DMS153 treated with DMSO at 0.1 percent for 48 hours (cell line): ENCODE results near the gene DNTT.

Experiments
- DNase-seq: peaks from one replicate; lab custom pipeline; 2025; ENCODE audit not compliant: unreplicated experiment; lab: John Stamatoyannopoulos, UW

Gene DNTT

GRCh38 chr10:96275685-96276418, 28.4 kb upstream of the DNTT start:
- DNase-seq, result no peak

- no peak for DNase-seq
These were observed 27.8 kb upstream of the DNTT start for GRCh38 chr10:96276426-96276825.

GRCh38 chr10:96276831-96277230, 27.4 kb upstream of the DNTT start:
- no peak for DNase-seq

DNA sequence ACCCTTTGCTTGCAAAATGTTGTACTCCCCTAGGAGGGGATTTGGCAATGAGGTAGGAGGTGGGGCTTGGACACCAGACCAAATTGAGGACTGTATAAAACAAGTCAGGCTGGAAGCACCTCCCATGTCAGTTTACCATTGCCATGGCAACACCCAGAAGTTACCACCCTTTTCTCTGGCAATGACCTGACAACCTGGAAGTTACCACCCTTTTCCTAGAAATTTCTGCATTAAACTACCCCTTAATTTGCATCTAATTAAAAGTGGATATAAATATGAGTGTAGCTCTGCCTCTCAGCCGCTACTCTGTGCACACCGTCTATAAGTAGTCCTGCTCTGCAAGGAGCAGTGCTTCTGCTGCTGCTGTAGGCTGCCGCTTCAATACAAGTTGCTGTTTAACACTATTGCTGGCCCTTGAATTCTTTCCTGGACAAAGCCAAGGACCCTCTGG, 25.0 kb upstream of the DNTT start:
- no peak for DNase-seq

GRCh38 chr10:96280859-96281258, 23.4 kb upstream of the DNTT start:
- DNase-seq, result no peak

DNA sequence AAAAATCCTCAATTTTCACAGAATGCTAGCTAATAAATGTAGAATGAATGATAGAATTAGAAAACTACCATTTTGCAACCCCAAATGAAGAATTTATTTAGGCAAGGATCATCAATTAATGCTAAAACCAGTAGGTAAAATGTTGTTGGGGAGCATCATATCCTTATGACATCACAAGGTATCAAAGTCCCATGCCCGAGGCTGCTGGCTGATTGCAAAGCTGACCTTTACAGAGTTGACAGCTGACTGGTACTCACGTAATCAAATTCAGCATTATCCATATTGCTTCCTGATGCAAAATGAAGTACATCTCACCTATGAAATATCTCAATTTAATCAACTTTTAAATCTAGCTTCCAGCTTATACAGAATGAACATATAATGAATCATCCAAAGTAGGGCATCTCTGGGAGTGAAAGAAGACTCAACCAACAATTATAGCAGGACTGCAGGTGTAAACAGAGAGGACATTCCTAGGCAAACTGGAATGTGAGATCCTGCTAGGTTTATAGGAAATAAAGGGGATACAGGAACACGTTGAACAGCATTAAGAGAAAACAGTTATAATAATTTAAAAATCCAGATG, 22.7 kb upstream of the DNTT start:
- DNase-seq, result no peak

DNA sequence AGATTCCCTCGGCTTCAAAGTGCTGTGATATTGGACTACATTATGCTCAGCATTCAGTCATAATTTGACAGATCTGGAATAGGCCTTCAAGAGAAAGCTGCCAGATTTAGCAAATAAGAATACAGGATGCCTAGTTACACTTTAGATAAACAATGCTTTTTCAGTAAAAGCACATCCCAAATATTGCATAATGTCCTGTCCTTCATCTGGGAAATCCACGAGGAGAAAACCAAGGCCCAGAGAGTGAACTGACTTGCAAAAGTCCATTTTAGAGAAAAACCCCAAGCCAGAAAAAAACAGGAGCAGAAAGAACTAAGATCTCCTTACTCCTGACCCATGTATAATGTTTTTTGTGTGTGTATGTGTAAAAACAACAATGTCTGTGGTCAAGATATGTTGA, 20.9 kb upstream of the DNTT start:
- DNase-seq, result no peak

DNA sequence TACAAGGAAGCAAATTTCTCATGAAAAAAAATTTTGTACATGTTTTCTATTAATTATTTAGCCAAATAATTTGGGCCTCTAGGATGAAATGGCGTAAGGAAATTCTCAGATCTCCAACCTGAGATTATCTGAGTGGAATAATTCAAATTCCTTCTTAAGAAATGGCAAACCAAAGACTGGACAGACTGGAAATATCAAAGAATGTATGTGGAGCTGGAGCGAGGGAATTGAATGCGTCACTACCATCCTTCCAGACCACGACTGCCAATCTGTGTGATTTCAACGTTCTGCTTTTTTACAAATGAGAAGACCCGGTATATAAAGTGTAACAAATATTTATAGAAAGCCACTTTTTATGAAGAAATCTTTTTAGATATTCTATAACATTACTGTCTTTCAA, 20.5 kb upstream of the DNTT start:
- DNase-seq, result no peak

- DNase-seq, result no peak
These were observed 18.9 kb upstream of the DNTT start for GRCh38 chr10:96285331-96285752.

- DNase-seq, result peak; percentile 2
These were observed 16.7 kb upstream of the DNTT start for GRCh38 chr10:96287392-96288105.

DNA sequence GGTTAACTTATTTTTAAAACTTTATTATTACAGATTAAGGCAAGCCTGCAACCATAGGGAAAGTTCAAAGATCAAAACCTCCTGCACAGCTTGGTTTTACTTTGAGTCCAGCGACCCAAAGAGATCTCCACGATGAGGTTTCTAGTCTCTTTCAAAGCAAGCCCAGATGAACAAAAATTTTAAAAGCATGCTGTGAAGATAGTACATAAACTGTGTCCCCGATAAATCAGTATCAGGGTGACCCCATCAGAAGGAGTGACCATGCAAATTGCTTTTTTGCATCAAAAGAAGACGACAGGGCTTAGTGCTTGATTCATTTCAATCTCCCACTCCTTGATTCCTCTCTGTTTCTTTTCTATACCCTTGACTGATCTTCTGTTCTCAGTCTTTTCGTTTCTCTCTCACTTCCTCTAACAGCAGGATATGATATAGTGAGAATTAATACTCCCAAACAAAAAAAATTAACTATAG, 16.0 kb upstream of the DNTT start:
- DNase-seq, result no peak

DNA sequence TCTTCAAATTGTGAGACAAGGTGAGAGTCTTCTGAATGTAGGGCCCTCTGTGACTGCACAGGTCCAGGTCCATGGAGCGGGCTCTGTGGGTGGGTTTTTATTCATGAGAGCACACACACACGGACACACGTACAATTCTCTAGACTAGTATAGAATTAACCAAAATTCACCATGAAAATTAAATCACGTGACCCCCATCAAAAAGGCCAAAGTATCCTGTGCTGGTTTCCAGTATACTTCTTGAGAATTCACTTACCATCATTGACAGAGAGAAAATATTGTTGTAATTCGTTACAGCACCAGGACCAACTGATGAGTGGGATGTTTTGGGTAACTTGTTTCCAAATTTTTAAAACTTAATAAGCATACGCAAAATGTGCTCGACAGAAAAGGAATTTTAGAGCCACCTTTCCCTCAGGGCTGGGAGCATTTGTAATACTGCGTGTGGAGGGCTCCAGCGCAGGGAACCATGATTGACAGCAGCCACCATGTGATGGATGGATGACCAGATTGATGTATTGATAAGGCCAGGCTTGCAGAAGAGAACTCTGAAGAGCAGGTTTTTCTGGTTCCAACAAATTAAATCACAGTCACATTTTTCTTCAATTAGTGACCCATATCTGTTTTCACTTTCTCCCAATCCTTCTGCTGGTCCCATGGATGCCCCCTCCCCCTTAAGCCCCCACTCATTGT, 14.9 kb upstream of the DNTT start:
- DNase-seq, result no peak

DNA sequence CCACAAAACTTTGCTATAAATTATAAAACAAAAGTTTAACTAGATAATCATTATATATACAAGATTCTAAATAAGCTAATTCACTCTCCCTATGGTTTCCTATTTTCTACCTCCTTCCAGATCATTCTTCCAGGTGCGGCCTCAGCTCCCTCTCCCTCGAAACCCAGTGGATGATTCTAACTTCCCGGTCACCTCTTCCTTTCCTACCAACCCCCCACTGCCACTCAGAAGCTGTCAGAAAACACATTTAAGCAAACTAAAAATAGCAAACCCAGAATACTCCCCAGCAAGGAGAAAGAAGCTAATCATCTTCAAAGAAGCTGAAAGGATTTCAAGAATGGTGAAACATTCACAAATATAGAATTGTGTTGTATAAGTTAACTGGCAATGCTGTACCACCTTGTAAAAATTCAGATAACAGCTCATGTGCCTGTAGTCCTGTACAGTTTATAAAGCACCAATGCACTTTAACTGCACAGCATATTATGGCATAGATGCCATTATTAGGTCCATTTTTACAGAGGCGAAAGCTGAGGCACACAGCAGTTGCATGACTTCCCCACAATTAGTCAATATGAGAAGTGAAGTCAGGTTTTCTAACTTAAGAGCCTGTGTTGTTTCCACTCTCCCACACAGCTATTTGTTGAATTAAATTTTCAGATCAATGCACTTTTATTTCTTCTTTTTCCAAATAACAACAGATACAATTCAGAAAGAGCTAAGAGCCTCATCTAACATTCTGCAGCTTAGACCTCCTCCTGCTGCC, 13.7 kb upstream of the DNTT start:
- DNase-seq, result no peak

- DNase-seq, result peak; percentile 24
These were observed 11.0 kb upstream of the DNTT start for GRCh38 chr10:96292971-96293920.

- DNase-seq, result no peak
These were observed 8.8 kb upstream of the DNTT start for GRCh38 chr10:96295475-96295874.

- DNase-seq, result no peak
These were observed 6.7 kb upstream of the DNTT start for GRCh38 chr10:96297486-96297885.

- DNase-seq, result no peak
These were observed 5.9 kb upstream of the DNTT start for GRCh38 chr10:96298362-96298761.

DNA sequence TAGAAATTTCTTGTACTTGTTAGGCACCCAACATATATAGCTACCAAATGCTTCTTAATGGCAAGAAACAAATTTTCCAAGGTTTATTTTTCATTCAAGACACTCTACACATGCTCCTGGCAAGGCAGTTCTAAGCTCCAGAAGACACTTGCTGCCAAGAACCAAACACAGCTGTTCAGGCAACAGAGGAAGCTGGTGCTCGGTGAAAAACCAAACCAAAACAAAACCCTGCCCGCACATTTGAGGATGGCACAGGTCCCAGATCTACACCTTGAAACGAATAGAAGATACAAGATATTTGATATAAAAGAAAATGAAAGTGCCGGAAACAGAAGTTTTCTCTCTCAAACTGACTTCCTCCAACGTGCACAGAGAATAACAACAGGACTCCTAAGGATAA, 4.9 kb upstream of the DNTT start:
- no peak for DNase-seq

GRCh38 chr10:96301616-96302015, 2.6 kb upstream of the DNTT start:
- no peak for DNase-seq

- DNase-seq, result no peak
These were observed 785 bp downstream of the DNTT start for GRCh38 chr10:96305019-96305418.
